Mesendoderm (in vitro differentiated cells): Measurements from ENCODE around the gene SEMA6A.

Experiments used
- DNase-seq: peaks from one replicate; pipeline ENCODE4 v3.0.0; 2013
- H2AK5ac ChIP-seq: 2 replicates; pipeline ENCODE4 v1.6.1; 2013; ENCODE audit warnings: low read length, inconsistent platforms
- H2BK120ac ChIP-seq: 2 replicates; pipeline ENCODE4 v1.6.1; 2013; ENCODE audit warnings: low read depth, mild to moderate bottlenecking, low read length, moderate library complexity, mixed read lengths
- H2BK15ac ChIP-seq: replicated peaks from 2 replicates; pipeline ENCODE4 v1.6.1; 2013; ENCODE audit warnings: low read depth, mild to moderate bottlenecking, moderate library complexity
- H2BK5ac ChIP-seq: 2 replicates; pipeline ENCODE4 v1.6.1; 2013; ENCODE audit warnings: low read length, inconsistent platforms
- H3K18ac ChIP-seq: 2 replicates; pipeline ENCODE4 v1.6.1; 2013; ENCODE audit warnings: mild to moderate bottlenecking, low read length, mixed read lengths
- H3K23ac ChIP-seq: one replicate; pipeline ENCODE4 v1.6.1; 2013; ENCODE audit warnings: low read length
- H3K27ac ChIP-seq: 2 replicates; pipeline ENCODE4 v1.5.1; 2013; ENCODE audit warnings: low read depth, mild to moderate bottlenecking, inconsistent platforms, low read length, moderate library complexity
- H3K27me3 ChIP-seq: 2 replicates; pipeline ENCODE4 v1.6.1; 2013; ENCODE audit warnings: low read length, control low read depth, mild to moderate bottlenecking, inconsistent platforms; ENCODE audit not compliant: insufficient read depth, poor library complexity
- H3K36me3 ChIP-seq: 2 replicates; pipeline ENCODE4 v1.6.1; 2013; ENCODE audit warnings: low read length, inconsistent platforms; ENCODE audit not compliant: control insufficient read depth, insufficient read depth
- H3K4ac ChIP-seq: one replicate; pipeline ENCODE4 v1.6.1; 2013; ENCODE audit warnings: low read depth, mild to moderate bottlenecking, low read length, moderate library complexity
- H3K4me1 ChIP-seq: 2 replicates; pipeline ENCODE4 v1.6.1; 2013; ENCODE audit warnings: low read depth, low read length, inconsistent platforms; ENCODE audit not compliant: control insufficient read depth
- H3K4me2 ChIP-seq: 2 replicates; pipeline ENCODE4 v1.6.1; 2013; ENCODE audit warnings: low read length
- H3K4me3 ChIP-seq: 2 replicates; pipeline ENCODE4 v1.5.1; 2013; ENCODE audit warnings: mild to moderate bottlenecking, low read length
- H3K56ac ChIP-seq: one replicate; pipeline ENCODE4 v1.6.1; 2013; ENCODE audit warnings: low read length
- H3K79me1 ChIP-seq: 2 replicates; pipeline ENCODE4 v1.6.1; 2013; ENCODE audit warnings: low read length, inconsistent platforms
- H3K79me2 ChIP-seq: 2 replicates; pipeline ENCODE4 v1.6.1; 2013; ENCODE audit warnings: mild to moderate bottlenecking, low read length; ENCODE audit not compliant: control insufficient read depth, insufficient read depth
- H3K9ac ChIP-seq: 2 replicates; pipeline ENCODE4 v1.6.1; 2013; ENCODE audit warnings: low read length, inconsistent platforms
- H4K5ac ChIP-seq: one replicate; pipeline ENCODE4 v1.6.1; 2013; ENCODE audit warnings: low read length
- H4K8ac ChIP-seq: one replicate; pipeline ENCODE4 v1.6.1; 2013; ENCODE audit warnings: low read depth, mild to moderate bottlenecking, control low read depth, low read length, moderate library complexity
- WGBS: extraction: QIAGEN DNeasy Blood & Tissue Kit; methylation state at CpG from one replicate; pipeline ENCODE4 v1.1.7; 2013; ENCODE audit warnings: low lambda C conversion rate, missing lambda C conversion rate; ENCODE audit not compliant: insufficient coverage; ENCODE audit errors: extremely low coverage; 5-methylcytosine and 5-hydroxymethylcytosine counted together

Gene SEMA6A

GRCh38 chr5:116595498-116595897, 20.9 kb upstream of the SEMA6A start:
- no peaks in the 10 kb centered on the region for H3K36me3 ChIP-seq
- H2BK120ac ChIP-seq: no peak overlapping the region
- no peaks in the 10 kb centered on the region for H3K79me2 ChIP-seq
- no peak overlapping the region for H3K9ac ChIP-seq
- H2BK5ac ChIP-seq: no peak overlapping the region
- no peak overlapping the region for H3K23ac ChIP-seq
- H4K5ac ChIP-seq: no peak overlapping the region
- H3K27me3 ChIP-seq: no peaks in the 10 kb centered on the region
- H2AK5ac ChIP-seq: no peak overlapping the region
- no CpG with 5 or more reads among the region's 3 CpGs for WGBS
- no peak overlapping the region for H2BK15ac ChIP-seq
- no peaks in the 10 kb centered on the region for H3K4me1 ChIP-seq
- no peak overlapping the region for H3K18ac ChIP-seq
- H3K56ac ChIP-seq: no peak overlapping the region
- no peak overlapping the region for H3K27ac ChIP-seq
- DNase-seq: no peak
- no peak overlapping the region for H3K4ac ChIP-seq
- H3K4me2 ChIP-seq: no peak overlapping the region
- no peaks in the 10 kb centered on the region for H3K79me1 ChIP-seq
- no peak overlapping the region for H3K4me3 ChIP-seq
- no peak overlapping the region for H4K8ac ChIP-seq

- H3K79me1 ChIP-seq: no peaks in the 10 kb centered on the region
- no peaks in the 10 kb centered on the region for H3K79me2 ChIP-seq
- no CpG with 5 or more reads among the region's 5 CpGs for WGBS
Measured at GRCh38 chr5:116593340-116593739, 18.7 kb upstream of the SEMA6A start.

GRCh38 chr5:116585227-116585626, 10.6 kb upstream of the SEMA6A start:
- H3K4me1 ChIP-seq: no peaks in the 10 kb centered on the region
- no peak overlapping the region for H4K8ac ChIP-seq
- no peak for DNase-seq
- no peak overlapping the region for H2BK120ac ChIP-seq
- no peak overlapping the region for H3K27ac ChIP-seq
- H3K18ac ChIP-seq: no peak overlapping the region
- no peaks in the 10 kb centered on the region for H3K79me2 ChIP-seq
- no peak overlapping the region for H2BK15ac ChIP-seq
- no peak overlapping the region for H3K4me2 ChIP-seq
- no peaks in the 10 kb centered on the region for H3K36me3 ChIP-seq
- no peak overlapping the region for H4K5ac ChIP-seq
- no peak overlapping the region for H3K4me3 ChIP-seq
- WGBS: no CpG with 5 or more reads among the region's 3 CpGs
- H3K9ac ChIP-seq: no peak overlapping the region
- no peaks in the 10 kb centered on the region for H3K79me1 ChIP-seq
- H2BK5ac ChIP-seq: no peak overlapping the region
- no peak overlapping the region for H3K23ac ChIP-seq
- no peaks in the 10 kb centered on the region for H3K27me3 ChIP-seq
- H3K56ac ChIP-seq: no peak overlapping the region
- H3K4ac ChIP-seq: no peak overlapping the region
- no peak overlapping the region for H2AK5ac ChIP-seq

More at GRCh38 chr5:116593340-116593739, 18.7 kb upstream of the SEMA6A start:
- Histone ChIP-seq H3K4me3 (no peak overlapping the region), H3K4ac (peak overlapping the region; percentile 24), H3K4me1 (no peaks in the 10 kb centered on the region), H2BK15ac (no peak overlapping the region), H3K18ac (no peak overlapping the region), H3K56ac (no peak overlapping the region), H3K36me3 (no peaks in the 10 kb centered on the region), H3K4me2 (no peak overlapping the region), H3K23ac (no peak overlapping the region), H3K27ac (no peak overlapping the region), H2BK120ac (no peak overlapping the region), H2BK5ac (no peak overlapping the region), H2AK5ac (no peak overlapping the region), H4K8ac (no peak overlapping the region), H4K5ac (no peak overlapping the region), H3K9ac (no peak overlapping the region), H3K27me3 (no peaks in the 10 kb centered on the region)
- no peak for DNase-seq

GRCh38 chr5:116583862-116584222, 9.2 kb upstream of the SEMA6A start:
- no peak overlapping the region for H3K4me3 ChIP-seq
- no peak overlapping the region for H3K4ac ChIP-seq
- H3K27me3 ChIP-seq: no peaks in the 10 kb centered on the region
- H4K8ac ChIP-seq: no peak overlapping the region
- no peaks in the 10 kb centered on the region for H3K79me1 ChIP-seq
- H3K27ac ChIP-seq: no peak overlapping the region
- H3K9ac ChIP-seq: no peak overlapping the region
- no CpG with 5 or more reads among the region's 3 CpGs for WGBS
- peak overlapping the region; percentile 52 for H3K18ac ChIP-seq
- H4K5ac ChIP-seq: no peak overlapping the region
- no peak for DNase-seq
- H3K56ac ChIP-seq: no peak overlapping the region
- H3K79me2 ChIP-seq: no peaks in the 10 kb centered on the region
- H2BK120ac ChIP-seq: no peak overlapping the region
- H3K23ac ChIP-seq: no peak overlapping the region
- H3K4me2 ChIP-seq: no peak overlapping the region
- no peak overlapping the region for H2BK5ac ChIP-seq
- H2AK5ac ChIP-seq: no peak overlapping the region
- H3K36me3 ChIP-seq: no peaks in the 10 kb centered on the region
- H3K4me1 ChIP-seq: peaks cover 3% of the 10 kb centered on the region
- peak overlapping the region; percentile 37 for H2BK15ac ChIP-seq

GRCh38 chr5:116583085-116583861, 8.7 kb upstream of the SEMA6A start:
- H3K4me1 ChIP-seq: peaks cover 5% of the 10 kb centered on the region
- no peaks in the 10 kb centered on the region for H3K79me1 ChIP-seq
- no peaks in the 10 kb centered on the region for H3K79me2 ChIP-seq
- H4K5ac ChIP-seq: no peak overlapping the region
- H3K27me3 ChIP-seq: no peaks in the 10 kb centered on the region
- H2BK5ac ChIP-seq: no peak overlapping the region
- H3K4me3 ChIP-seq: no peak overlapping the region
- H3K9ac ChIP-seq: no peak overlapping the region
- DNase-seq: no peak
- no peak overlapping the region for H3K18ac ChIP-seq
- H2BK15ac ChIP-seq: no peak overlapping the region
- no peak overlapping the region for H3K4me2 ChIP-seq
- H3K27ac ChIP-seq: no peak overlapping the region
- H3K23ac ChIP-seq: no peak overlapping the region
- no peak overlapping the region for H2AK5ac ChIP-seq
- no peak overlapping the region for H2BK120ac ChIP-seq
- no peak overlapping the region for H3K56ac ChIP-seq
- no peaks in the 10 kb centered on the region for H3K36me3 ChIP-seq
- no peak overlapping the region for H3K4ac ChIP-seq
- H4K8ac ChIP-seq: no peak overlapping the region

- H3K4me3 ChIP-seq: no peak overlapping the region
- no peak overlapping the region for H2BK5ac ChIP-seq
- no peak overlapping the region for H3K4ac ChIP-seq
- no peaks in the 10 kb centered on the region for H3K79me1 ChIP-seq
- no peak overlapping the region for H2BK120ac ChIP-seq
- no peak overlapping the region for H4K8ac ChIP-seq
- H2BK15ac ChIP-seq: no peak overlapping the region
- H3K18ac ChIP-seq: no peak overlapping the region
- H3K4me1 ChIP-seq: peaks cover 5% of the 10 kb centered on the region
- no peak overlapping the region for H2AK5ac ChIP-seq
- 100% methylated on average over 1 of the region's 1 CpG for WGBS
- H3K4me2 ChIP-seq: no peak overlapping the region
- no peak overlapping the region for H3K23ac ChIP-seq
- no peaks in the 10 kb centered on the region for H3K36me3 ChIP-seq
- no peak overlapping the region for H3K27ac ChIP-seq
- H3K56ac ChIP-seq: no peak overlapping the region
- no peak overlapping the region for H4K5ac ChIP-seq
- H3K27me3 ChIP-seq: no peaks in the 10 kb centered on the region
- H3K9ac ChIP-seq: no peak overlapping the region
- no peaks in the 10 kb centered on the region for H3K79me2 ChIP-seq
- no peak for DNase-seq
Measured at GRCh38 chr5:116581910-116582309, 7.3 kb upstream of the SEMA6A start.
